K562 (cell line): ENCODE measurements around the gene VEGFA. TPM values are rescaled to one million over a fixed set of nuclear protein-coding genes. Genes with fewer than 3 reads are reported as not detected.

Source experiments
- ATAC-seq: fragments of 200-7000 bp; cut with Tn5 transposase; 3 replicates; pipeline ENCODE4 v1.9.1; 2020; ENCODE audit warnings: moderate library complexity
- BruUV-seq: library from RNA; stranded (reverse); fragments of 400-500 nt; replicated peaks from 2 replicates; lab custom pipeline; 2021; lab: Mats Ljungman, UMichigan
- CTCF ChIA-PET: fragments of 300-600 bp; formaldehyde crosslinking; extraction: SDS; loops from one replicate; lab custom pipeline; 2021; ENCODE audit warnings: low intra/inter-chr PET ratio; lab: Yijun Ruan, JAX
- POLR2A ChIA-PET: fragments of 300-600, 350-650 bp; sonication (Branson Sonifier 250); formaldehyde crosslinking; extraction: SDS; loops from one replicate; lab custom pipeline; 2021; ENCODE audit warnings: antibody characterized with exemption, inconsistent platforms; lab: Yijun Ruan, JAX
- DNase-seq, 4 experiments: peaks; one replicate each; pipeline versions ENCODE4 v3.0.0 to v3.0.0-alpha.2; 2011 to 2018; ENCODE audit warnings: low spot score in 3 of 4, mixed read lengths in 3 of 4; ENCODE audit errors: extremely low read depth in 1 of 4
- FAIRE-seq: peaks from 2 replicates; lab custom pipeline; 2011; peaks lifted over from hg19 to GRCh38; lab: Jason Lieb, UNC
- H2AFZ ChIP-seq: 2 replicates; pipeline ENCODE4 v1.6.0; 2011; ENCODE audit warnings: low read depth, low read length, control low read depth, inconsistent platforms
- H3K27ac ChIP-seq: fragments of 200-600 bp; 3 replicates; pipeline ENCODE4 v1.8.0; 2011; ENCODE audit warnings: low read depth, mild to moderate bottlenecking, control low read depth, inconsistent platforms, low read length, moderate library complexity, mixed read lengths; ENCODE audit errors: extremely low read depth
- H3K27me3 ChIP-seq, 2 experiments: fragments of 300-600 bp in 1 of 2; 2 replicates in 1 of 2; 3 replicates in 1 of 2; pipeline versions ENCODE4 v1.6.0 to v1.8.0; 2011; ENCODE audit warnings: inconsistent platforms in 2 of 2, low read length in 2 of 2, mild to moderate bottlenecking in 1 of 2, mixed read lengths in 1 of 2, moderate library complexity in 1 of 2; ENCODE audit not compliant: control insufficient read depth in 2 of 2, insufficient read depth in 2 of 2
- H3K36me3 ChIP-seq: fragments of 300-600 bp; 3 replicates; pipeline ENCODE4 v1.8.0; 2011; ENCODE audit warnings: mild to moderate bottlenecking, low read length, inconsistent platforms; ENCODE audit not compliant: control insufficient read depth, insufficient read depth
- H3K4me1 ChIP-seq, 2 experiments: fragments of 200-600 bp in 1 of 2; replicated peaks in 1 of 2; 2 replicates in 1 of 2; 3 replicates in 1 of 2; pipeline versions ENCODE4 v1.5.1 to v1.8.0; 2011; ENCODE audit warnings: inconsistent platforms in 2 of 2, low read length in 2 of 2, mild to moderate bottlenecking in 1 of 2, mixed read lengths in 1 of 2, moderate library complexity in 1 of 2; ENCODE audit not compliant: control insufficient read depth in 2 of 2, insufficient read depth in 2 of 2
- H3K4me2 ChIP-seq: 2 replicates; pipeline ENCODE4 v1.6.1; 2011; ENCODE audit warnings: low read length, control low read depth, inconsistent platforms, mixed read lengths; ENCODE audit not compliant: insufficient read depth
- H3K4me3 ChIP-seq: fragments of 200-600 bp; sonication (generic), shearing (Covaris generic); 2 replicates; pipeline ENCODE4 v1.5.1; 2016; ENCODE audit warnings: control low read depth, inconsistent platforms
- H3K79me2 ChIP-seq: fragments of 200-600 bp; 3 replicates; pipeline ENCODE4 v1.8.0; 2011; ENCODE audit warnings: low read length, inconsistent platforms; ENCODE audit not compliant: control insufficient read depth, insufficient read depth
- H3K9ac ChIP-seq, 2 experiments: 2 replicates each; pipeline versions ENCODE4 v1.6.0 to v1.6.1; 2011; ENCODE audit warnings: low read depth in 2 of 2, low read length in 2 of 2, control low read depth in 1 of 2, inconsistent platforms in 1 of 2, mild to moderate bottlenecking in 1 of 2, mixed read lengths in 1 of 2; ENCODE audit not compliant: insufficient read depth in 1 of 2
- H3K9me1 ChIP-seq: one replicate; pipeline ENCODE4 v1.6.0; 2011; ENCODE audit warnings: inconsistent platforms, mild to moderate bottlenecking, low read length, moderate library complexity; ENCODE audit not compliant: control insufficient read depth, insufficient read depth
- H3K9me3 ChIP-seq: replicated peaks from 2 replicates; pipeline ENCODE4 v1.5.1; 2011; ENCODE audit warnings: low read depth, low read length, inconsistent platforms; ENCODE audit not compliant: control insufficient read depth, insufficient read depth
- H4K20me1 ChIP-seq: replicated peaks from 2 replicates; pipeline ENCODE4 v1.6.1; 2011; ENCODE audit warnings: low read length, inconsistent platforms, mixed read lengths; ENCODE audit not compliant: control insufficient read depth, insufficient read depth
- IRF2 ChIP-seq: sonication (generic); formaldehyde crosslinking; IDR thresholded peaks from 2 replicates; pipeline ENCODE4 v1.8.1; 2022; ENCODE audit warnings: mild to moderate bottlenecking, missing genetic modification reagents
- MCM2 ChIP-seq: fragments of 450-650 bp; IDR thresholded peaks from 2 replicates; pipeline ENCODE4 v1.6.1; 2017; ENCODE audit warnings: low read depth, mild to moderate bottlenecking
- MXI1 ChIP-seq: IDR thresholded peaks from 2 replicates; pipeline ENCODE4 v1.6.1; 2011; ENCODE audit warnings: low read depth, mild to moderate bottlenecking, improper control_type of control experiment, low read length
- PRPF4 ChIP-seq: fragments of 200-400 bp; formaldehyde crosslinking; IDR thresholded peaks from one replicate; pipeline ENCODE4 v1.6.1; 2017; ENCODE audit warnings: low read length, low read depth, mild to moderate bottlenecking; ENCODE audit not compliant: insufficient read depth, poor library complexity, severe bottlenecking
- WGBS: fragments of 100-300 bp; shearing (Covaris generic); methylation state at CpG from one replicate; pipeline ENCODE4 v1.1.6; 2016; ENCODE audit warnings: low coverage, mixed read lengths; ENCODE audit not compliant: insufficient coverage; ENCODE audit errors: missing lambda C conversion rate; 5-methylcytosine and 5-hydroxymethylcytosine counted together
- in situ Hi-C: fragments of 300-500 bp; cut with MboI; formaldehyde crosslinking; loops from 4 replicates; pipeline ENCODE4 v1.15.0; 2018; ENCODE audit warnings: inconsistent platforms, mixed read lengths
- intact Hi-C: fragments of 100-400 bp; cut with micrococcal nuclease; formaldehyde crosslinking; loops from 2 replicates; pipeline ENCODE4 v1.14.2; 2022
- polyA plus RNA-seq, 8 experiments: library from polyadenylated mRNA; depleted of rRNA in 4 of 8; stranded (reverse) in 5 of 8; unstranded in 3 of 8; fragments of >200 nt; fragmentation: Nextera tagmentation in 2 of 8; fragmentation: Illumina TruSeq in 1 of 8; extraction: Ambion mirVana in 2 of 8; extraction: Trizol in 1 of 8; gene quantifications; 2 replicates each; pipeline versions ENCODE4 v1.2.1 to v1.2.3, GENCODE V29; 2011 to 2014; ENCODE audit warnings: inconsistent platforms in 1 of 8, missing spikeins in 1 of 8
- total RNA-seq, 7 experiments: library from RNA; depleted of rRNA in 6 of 7; stranded (reverse); fragments of >200 nt in 6 of 7; fragmentation: Illumina TruSeq in 2 of 7; extraction: Trizol in 2 of 7; gene quantifications; 2 replicates each; pipeline versions ENCODE4 v1.2.1 to v1.2.3, GENCODE V29; 2011 to 2021; ENCODE audit warnings: low replicate concordance in 1 of 7
- TF ChIP-seq, protein P1 (sequence below), 2 experiments: fragments of 450-650 bp in 1 of 2; sonication (generic) in 1 of 2; formaldehyde crosslinking in 1 of 2; IDR thresholded peaks; 2 replicates each; pipeline versions ENCODE4 v1.7.1 to v1.9.0; 2016 to 2022; ENCODE audit warnings: inconsistent platforms in 1 of 2, mild to moderate bottlenecking in 1 of 2, missing genetic modification reagents in 1 of 2
- TF ChIP-seq, protein P2 (sequence below): fragments of 250-450 bp; sonication (Bioruptor Pico); IDR thresholded peaks from 2 replicates; pipeline ENCODE4 v1.9.0; 2021; ENCODE audit warnings: mild to moderate bottlenecking
- TF ChIP-seq, protein P3 (sequence below): fragments of 450-650 bp; IDR thresholded peaks from 2 replicates; pipeline ENCODE4 v1.6.1; 2014; ENCODE audit warnings: low read depth, mild to moderate bottlenecking, moderate library complexity, borderline replicate concordance
- TF ChIP-seq, protein P4 (sequence below): fragments of 250-450 bp; sonication (Bioruptor Pico); IDR thresholded peaks from 2 replicates; pipeline ENCODE4 v1.4.0; 2020; ENCODE audit warnings: mild to moderate bottlenecking, moderate library complexity

The VEGFA gene
- total and polyA plus RNA-seq, 9 of the 15 experiments (the other 6 are each of a cell fraction or from before 2014, with no cell fraction given): 14.0 to 271 (median 124) TPM

DNA sequence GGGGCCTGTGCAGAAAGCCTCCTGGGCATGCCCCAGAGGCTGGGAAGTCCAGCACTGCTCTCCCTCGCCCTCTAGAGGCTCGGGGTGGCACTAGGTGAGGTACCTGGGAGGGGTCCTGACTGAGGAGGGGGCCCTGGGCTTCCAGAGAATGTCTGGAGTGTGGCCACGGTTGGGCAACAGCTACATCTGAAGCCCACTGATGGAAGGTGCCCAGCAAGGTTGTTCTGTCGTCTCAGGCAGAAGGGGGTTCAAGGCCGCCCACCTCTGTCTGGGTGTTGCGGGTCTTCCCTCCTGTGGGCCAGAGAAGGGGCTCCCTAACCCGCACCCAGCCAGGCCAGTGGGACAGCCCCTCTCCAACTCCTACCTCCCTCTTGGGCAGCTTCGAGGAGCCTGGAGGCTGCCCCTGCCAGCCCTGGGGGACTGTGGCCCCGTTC is 11.4 kb upstream of the VEGFA start:
- ATAC-seq (peak; percentile 91), FAIRE-seq (peak; percentile 55), DNase-seq (peak; percentile 57 to 79 (median 77))
- H3K4me2 ChIP-seq: no peak overlapping the region
- no peaks in the 10 kb centered on the region for H3K36me3 ChIP-seq
- POLR2A ChIA-PET: interaction anchor here (0.6 to 1.6 kb wide), 2 partner anchors 25 to 129 kb away, joined by 5 to 6 read pairs; partner anchors contain the start of gene GTPBP2
- no peaks in the 10 kb centered on the region for H3K9me1 ChIP-seq
- H3K4me3 ChIP-seq: no peak overlapping the region
- CTCF ChIA-PET: interaction anchor here (0.8 to 1.6 kb wide), 3 partner anchors 35 to 150 kb away, joined by 3 to 8 read pairs (median 5); no protein-coding TSS in a partner anchor
- H3K4me1 ChIP-seq: peaks cover 6 to 10% of the 10 kb centered on the region in 2 experiments; a peak in 3 of 5 replicates
- H4K20me1 ChIP-seq: no peaks in the 10 kb centered on the region
- no TSS peak for BruUV-seq
- peak overlapping the region; percentile 27; the same call in 1 of the 2 replicates for H2AFZ ChIP-seq
- in situ Hi-C loops (no loop called here), intact Hi-C loops (loop anchor here (1.0 to 2.0 kb wide), 3 partner anchors 33 to 150 kb away; no protein-coding TSS in a partner anchor)
- no peak overlapping the region for H3K27ac ChIP-seq
- H3K79me2 ChIP-seq: no peaks in the 10 kb centered on the region
- WGBS: 33% methylated on average over 8 of the region's 9 CpGs
- peak overlapping the region in 1 of 2 experiments; percentile 15; a peak in 1 of 4 replicates for H3K9ac ChIP-seq
- no peaks in the 10 kb centered on the region for H3K9me3 ChIP-seq
- H3K27me3 ChIP-seq: peaks cover 10 to 31% of the 10 kb centered on the region in 2 experiments; a peak in 4 of 5 replicates
- TF ChIP-seq PRPF4 (no peak), MXI1 (no peak), IRF2 (CRISPR knock-in tag) (no peak), MCM2 (no peak)
- TF ChIP-seq, protein P1, sequence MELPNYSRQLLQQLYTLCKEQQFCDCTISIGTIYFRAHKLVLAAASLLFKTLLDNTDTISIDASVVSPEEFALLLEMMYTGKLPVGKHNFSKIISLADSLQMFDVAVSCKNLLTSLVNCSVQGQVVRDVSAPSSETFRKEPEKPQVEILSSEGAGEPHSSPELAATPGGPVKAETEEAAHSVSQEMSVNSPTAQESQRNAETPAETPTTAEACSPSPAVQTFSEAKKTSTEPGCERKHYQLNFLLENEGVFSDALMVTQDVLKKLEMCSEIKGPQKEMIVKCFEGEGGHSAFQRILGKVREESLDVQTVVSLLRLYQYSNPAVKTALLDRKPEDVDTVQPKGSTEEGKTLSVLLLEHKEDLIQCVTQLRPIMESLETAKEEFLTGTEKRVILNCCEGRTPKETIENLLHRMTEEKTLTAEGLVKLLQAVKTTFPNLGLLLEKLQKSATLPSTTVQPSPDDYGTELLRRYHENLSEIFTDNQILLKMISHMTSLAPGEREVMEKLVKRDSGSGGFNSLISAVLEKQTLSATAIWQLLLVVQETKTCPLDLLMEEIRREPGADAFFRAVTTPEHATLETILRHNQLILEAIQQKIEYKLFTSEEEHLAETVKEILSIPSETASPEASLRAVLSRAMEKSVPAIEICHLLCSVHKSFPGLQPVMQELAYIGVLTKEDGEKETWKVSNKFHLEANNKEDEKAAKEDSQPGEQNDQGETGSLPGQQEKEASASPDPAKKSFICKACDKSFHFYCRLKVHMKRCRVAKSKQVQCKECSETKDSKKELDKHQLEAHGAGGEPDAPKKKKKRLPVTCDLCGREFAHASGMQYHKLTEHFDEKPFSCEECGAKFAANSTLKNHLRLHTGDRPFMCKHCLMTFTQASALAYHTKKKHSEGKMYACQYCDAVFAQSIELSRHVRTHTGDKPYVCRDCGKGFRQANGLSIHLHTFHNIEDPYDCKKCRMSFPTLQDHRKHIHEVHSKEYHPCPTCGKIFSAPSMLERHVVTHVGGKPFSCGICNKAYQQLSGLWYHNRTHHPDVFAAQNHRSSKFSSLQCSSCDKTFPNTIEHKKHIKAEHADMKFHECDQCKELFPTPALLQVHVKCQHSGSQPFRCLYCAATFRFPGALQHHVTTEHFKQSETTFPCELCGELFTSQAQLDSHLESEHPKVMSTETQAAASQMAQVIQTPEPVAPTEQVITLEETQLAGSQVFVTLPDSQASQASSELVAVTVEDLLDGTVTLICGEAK (IDR thresholded peaks at IDR 0.05): no peak
- TF ChIP-seq, protein P1 (CRISPR knock-in tag; IDR thresholded peaks at IDR 0.05): no peak
- TF ChIP-seq, protein P2, sequence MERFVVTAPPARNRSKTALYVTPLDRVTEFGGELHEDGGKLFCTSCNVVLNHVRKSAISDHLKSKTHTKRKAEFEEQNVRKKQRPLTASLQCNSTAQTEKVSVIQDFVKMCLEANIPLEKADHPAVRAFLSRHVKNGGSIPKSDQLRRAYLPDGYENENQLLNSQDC (CRISPR knock-in tag): no peak
- TF ChIP-seq, protein P3, sequence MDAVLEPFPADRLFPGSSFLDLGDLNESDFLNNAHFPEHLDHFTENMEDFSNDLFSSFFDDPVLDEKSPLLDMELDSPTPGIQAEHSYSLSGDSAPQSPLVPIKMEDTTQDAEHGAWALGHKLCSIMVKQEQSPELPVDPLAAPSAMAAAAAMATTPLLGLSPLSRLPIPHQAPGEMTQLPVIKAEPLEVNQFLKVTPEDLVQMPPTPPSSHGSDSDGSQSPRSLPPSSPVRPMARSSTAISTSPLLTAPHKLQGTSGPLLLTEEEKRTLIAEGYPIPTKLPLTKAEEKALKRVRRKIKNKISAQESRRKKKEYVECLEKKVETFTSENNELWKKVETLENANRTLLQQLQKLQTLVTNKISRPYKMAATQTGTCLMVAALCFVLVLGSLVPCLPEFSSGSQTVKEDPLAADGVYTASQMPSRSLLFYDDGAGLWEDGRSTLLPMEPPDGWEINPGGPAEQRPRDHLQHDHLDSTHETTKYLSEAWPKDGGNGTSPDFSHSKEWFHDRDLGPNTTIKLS: no peak
- TF ChIP-seq, protein P4, sequence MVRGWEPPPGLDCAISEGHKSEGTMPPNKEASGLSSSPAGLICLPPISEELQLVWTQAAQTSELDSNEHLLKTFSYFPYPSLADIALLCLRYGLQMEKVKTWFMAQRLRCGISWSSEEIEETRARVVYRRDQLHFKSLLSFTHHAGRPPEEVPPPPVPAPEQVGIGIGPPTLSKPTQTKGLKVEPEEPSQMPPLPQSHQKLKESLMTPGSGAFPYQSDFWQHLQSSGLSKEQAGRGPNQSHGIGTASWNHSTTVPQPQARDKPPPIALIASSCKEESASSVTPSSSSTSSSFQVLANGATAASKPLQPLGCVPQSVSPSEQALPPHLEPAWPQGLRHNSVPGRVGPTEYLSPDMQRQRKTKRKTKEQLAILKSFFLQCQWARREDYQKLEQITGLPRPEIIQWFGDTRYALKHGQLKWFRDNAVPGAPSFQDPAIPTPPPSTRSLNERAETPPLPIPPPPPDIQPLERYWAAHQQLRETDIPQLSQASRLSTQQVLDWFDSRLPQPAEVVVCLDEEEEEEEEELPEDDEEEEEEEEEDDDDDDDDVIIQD: no peak
